Measurements from ENCODE around the gene CAPN2. TPM values are rescaled to one million over a fixed set of nuclear protein-coding genes. Genes with fewer than 3 reads are reported as not detected.

The CAPN2 gene
- total and polyA plus RNA-seq, 2 donors from 2014 or later = 175 to 276 TPM

GRCh38 chr1:223709598-223709997 lies 2.7 kb upstream of the CAPN2 start:
- intact Hi-C loops (cut with DNase I) = no loop called here
- Histone ChIP-seq H3K27me3 (ENCODE audit: control insufficient read depth, insufficient read depth, low read length) (no peaks in the 10 kb centered on the region), H3K9me3 (ENCODE audit: control insufficient read depth in 2 of 3, insufficient read depth in 1 of 3, low read length in 3 of 3) (no peaks in the 10 kb centered on the region), H3K36me3 (ENCODE audit: control insufficient read depth in 2 of 3, insufficient read depth in 3 of 3, low read length in 3 of 3) (peaks cover 0 to 1% (median 0%) of the 10 kb centered on the region in 3 donors), H3K9ac (ENCODE audit: low read length in 3 of 3) (no peak overlapping the region), H3K4me3 (ENCODE audit: low read length in 3 of 3) (no peak overlapping the region), H3K4me1 (ENCODE audit: control insufficient read depth in 2 of 3, insufficient read depth in 2 of 3, low read depth in 1 of 3, low read length in 3 of 3) (peaks cover 0 to 25% (median 8%) of the 10 kb centered on the region in 3 donors), H3K27ac (ENCODE audit: low read depth in 2 of 2, low read length in 2 of 2) (no peak overlapping the region)
- DNase-seq = no peak
- TF ChIP-seq, protein P1, sequence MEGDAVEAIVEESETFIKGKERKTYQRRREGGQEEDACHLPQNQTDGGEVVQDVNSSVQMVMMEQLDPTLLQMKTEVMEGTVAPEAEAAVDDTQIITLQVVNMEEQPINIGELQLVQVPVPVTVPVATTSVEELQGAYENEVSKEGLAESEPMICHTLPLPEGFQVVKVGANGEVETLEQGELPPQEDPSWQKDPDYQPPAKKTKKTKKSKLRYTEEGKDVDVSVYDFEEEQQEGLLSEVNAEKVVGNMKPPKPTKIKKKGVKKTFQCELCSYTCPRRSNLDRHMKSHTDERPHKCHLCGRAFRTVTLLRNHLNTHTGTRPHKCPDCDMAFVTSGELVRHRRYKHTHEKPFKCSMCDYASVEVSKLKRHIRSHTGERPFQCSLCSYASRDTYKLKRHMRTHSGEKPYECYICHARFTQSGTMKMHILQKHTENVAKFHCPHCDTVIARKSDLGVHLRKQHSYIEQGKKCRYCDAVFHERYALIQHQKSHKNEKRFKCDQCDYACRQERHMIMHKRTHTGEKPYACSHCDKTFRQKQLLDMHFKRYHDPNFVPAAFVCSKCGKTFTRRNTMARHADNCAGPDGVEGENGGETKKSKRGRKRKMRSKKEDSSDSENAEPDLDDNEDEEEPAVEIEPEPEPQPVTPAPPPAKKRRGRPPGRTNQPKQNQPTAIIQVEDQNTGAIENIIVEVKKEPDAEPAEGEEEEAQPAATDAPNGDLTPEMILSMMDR (IDR thresholded peaks at IDR 0.05; ENCODE audit: borderline replicate concordance, extremely low read depth, insufficient read depth) = no peak
- FAIRE-seq = no peak

GRCh38 chr1:223710179-223711133 lies 1.9 kb upstream of the CAPN2 start:
- FAIRE-seq = no peak
- Histone ChIP-seq H3K4me3 (ENCODE audit: low read length in 3 of 3) (no peak overlapping the region), H3K9me3 (ENCODE audit: control insufficient read depth in 2 of 3, insufficient read depth in 1 of 3, low read length in 3 of 3) (no peaks in the 10 kb centered on the region), H3K27ac (ENCODE audit: low read depth in 2 of 2, low read length in 2 of 2) (no peak overlapping the region), H3K4me1 (ENCODE audit: control insufficient read depth in 2 of 3, insufficient read depth in 2 of 3, low read depth in 1 of 3, low read length in 3 of 3) (peaks cover 0 to 29% (median 11%) of the 10 kb centered on the region in 3 donors), H3K27me3 (ENCODE audit: control insufficient read depth, insufficient read depth, low read length) (no peaks in the 10 kb centered on the region), H3K9ac (ENCODE audit: low read length in 3 of 3) (no peak overlapping the region), H3K36me3 (ENCODE audit: control insufficient read depth in 2 of 3, insufficient read depth in 3 of 3, low read length in 3 of 3) (peaks cover 0 to 3% (median 0%) of the 10 kb centered on the region in 3 donors)
- TF ChIP-seq, protein P1 (IDR thresholded peaks at IDR 0.05; ENCODE audit: borderline replicate concordance, extremely low read depth, insufficient read depth) = no peak
- peak in 1 of 5 donors; percentile 9 for DNase-seq
- intact Hi-C loops (cut with DNase I) = loop anchor here (5.0 kb wide), 1 partner anchor 37 kb away; no protein-coding TSS in a partner anchor

- H3K4me1 ChIP-seq (ENCODE audit: control insufficient read depth in 2 of 3, insufficient read depth in 2 of 3, low read depth in 1 of 3, low read length in 3 of 3) = peaks cover 0 to 34% (median 8%) of the 10 kb centered on the region in 3 donors
- intact Hi-C loops (cut with DNase I) = loop anchor here (5.0 kb wide), 1 partner anchor 36 kb away; no protein-coding TSS in a partner anchor
- no peak overlapping the region for H3K9ac ChIP-seq (ENCODE audit: low read length in 3 of 3)
- FAIRE-seq (no peak), DNase-seq (no peak)
- H3K27ac ChIP-seq (ENCODE audit: low read depth in 2 of 2, low read length in 2 of 2) = no peak overlapping the region
- TF ChIP-seq, protein P1 (IDR thresholded peaks at IDR 0.05; ENCODE audit: borderline replicate concordance, extremely low read depth, insufficient read depth) = no peak
- H3K27me3 ChIP-seq (ENCODE audit: control insufficient read depth, insufficient read depth, low read length) = no peaks in the 10 kb centered on the region
- peaks cover 0 to 3% (median 0%) of the 10 kb centered on the region in 3 donors for H3K36me3 ChIP-seq (ENCODE audit: control insufficient read depth in 2 of 3, insufficient read depth in 3 of 3, low read length in 3 of 3)
- no peaks in the 10 kb centered on the region for H3K9me3 ChIP-seq (ENCODE audit: control insufficient read depth in 2 of 3, insufficient read depth in 1 of 3, low read length in 3 of 3)
- no peak overlapping the region for H3K4me3 ChIP-seq (ENCODE audit: low read length in 3 of 3)
Measured at GRCh38 chr1:223711173-223711572, 1.2 kb upstream of the CAPN2 start.

All from kidney (tissue), 14 donors.